Common myeloid progenitor, CD34-positive (primary cell): ENCODE measurements around the gene FOLR1.

Source experiments
- CTCF ChIA-PET: fragments of 350-600 bp; sonication (Branson Sonifier 250); formaldehyde crosslinking; loops from one replicate; lab custom pipeline; 2021; ENCODE audit warnings: antibody characterized with exemption; lab: Charles Lee
- POLR2A ChIA-PET: fragments of 350-600 bp; sonication (Branson Sonifier 250); formaldehyde crosslinking; loops from one replicate; lab custom pipeline; 2021; ENCODE audit warnings: antibody characterized with exemption; lab: Charles Lee
- DNase-seq, 3 donors: peaks; one replicate each; pipeline versions ENCODE4 v3.0.0 to v3.0.0-alpha.2; 2013
- H3K27ac ChIP-seq, 2 experiments: 1 replicate in 1 of 2; 2 replicates in 1 of 2; pipeline ENCODE4 v1.7.0; 2013; ENCODE audit warnings: inconsistent platforms in 2 of 2, low read length in 2 of 2, mild to moderate bottlenecking in 2 of 2, low read depth in 1 of 2, moderate library complexity in 1 of 2; ENCODE audit not compliant: severe bottlenecking in 2 of 2, insufficient read depth in 1 of 2, poor library complexity in 1 of 2
- H3K27me3 ChIP-seq, 5 experiments: replicated peaks in 2 of 5; 1 replicate in 3 of 5; 2 replicates in 2 of 5; pipeline versions ENCODE4 v1.6.1 to v1.7.0; 2013; ENCODE audit warnings: low read length in 4 of 5, mild to moderate bottlenecking in 2 of 5, moderate library complexity in 2 of 5, inconsistent platforms in 1 of 5; ENCODE audit not compliant: insufficient read depth in 5 of 5, control insufficient read depth in 4 of 5
- H3K36me3 ChIP-seq, 4 experiments: 1 replicate in 2 of 4; 2 replicates in 2 of 4; pipeline versions ENCODE4 v1.6.1 to v1.7.0; 2013; ENCODE audit warnings: low read length in 3 of 4, control low read depth in 1 of 4, mild to moderate bottlenecking in 1 of 4; ENCODE audit not compliant: control insufficient read depth in 4 of 4, insufficient read depth in 4 of 4
- H3K4me1 ChIP-seq, 4 experiments: 1 replicate in 3 of 4; 2 replicates in 1 of 4; pipeline versions ENCODE4 v1.6.1 to v1.7.1; 2013; ENCODE audit warnings: low read length in 3 of 4, mild to moderate bottlenecking in 3 of 4, control low read depth in 1 of 4, inconsistent platforms in 1 of 4, moderate library complexity in 1 of 4; ENCODE audit not compliant: control insufficient read depth in 4 of 4, insufficient read depth in 4 of 4; ENCODE audit errors: control extremely low read depth in 1 of 4
- H3K4me3 ChIP-seq, 7 experiments: 1 replicate in 4 of 7; 2 replicates in 3 of 7; pipeline versions ENCODE4 v1.5.1 to v1.7.0; 2013; ENCODE audit warnings: mild to moderate bottlenecking in 7 of 7, low read length in 6 of 7, moderate library complexity in 6 of 7, inconsistent platforms in 2 of 7, low read depth in 2 of 7, control low read depth in 1 of 7; ENCODE audit not compliant: insufficient read depth in 4 of 7, control insufficient read depth in 1 of 7; ENCODE audit errors: extremely low read depth in 1 of 7
- H3K9me3 ChIP-seq, 5 experiments: 1 replicate in 4 of 5; 2 replicates in 1 of 5; pipeline versions ENCODE4 v1.6.1 to v1.7.1; 2013; ENCODE audit warnings: low read length in 4 of 5, mild to moderate bottlenecking in 2 of 5, inconsistent platforms in 1 of 5, low read depth in 1 of 5, moderate library complexity in 1 of 5; ENCODE audit not compliant: control insufficient read depth in 4 of 5, insufficient read depth in 2 of 5; ENCODE audit errors: control extremely low read depth in 1 of 5
- WGBS: methylation state at CpG from one replicate; pipeline ENCODE4 v1.1.5; 2013; ENCODE audit not compliant: insufficient coverage; 5-methylcytosine and 5-hydroxymethylcytosine counted together

FOLR1 gene

GRCh38 chr11:72244060-72244360 lies 52.1 kb downstream of the FOLR1 start, which contains the start of gene PHOX2A:
PHOX2A (minus strand) TSS chr11:72244176; CDS start chr11:72244004, 172 bp downstream.
- H3K4me3 ChIP-seq: no peak within 1 kb of the TSS
- DNase-seq: no peak
- CTCF ChIA-PET: no interaction called here
- POLR2A ChIA-PET: no interaction called here
- H3K9me3 ChIP-seq: peaks cover 0 to 6% (median 0%) of the 10 kb centered on the region in 5 experiments
- 5% methylated on average over 35 of the region's 37 CpGs for WGBS
- H3K4me1 ChIP-seq: peaks cover 0 to 28% (median 19%) of the 10 kb centered on the region in 4 experiments
- H3K27me3 ChIP-seq: peaks cover 12 to 93% (median 52%) of the 10 kb centered on the region in 5 experiments
- H3K36me3 ChIP-seq: no peaks in the 10 kb centered on the region
- H3K27ac ChIP-seq: no peak within 1 kb of the TSS

GRCh38 chr11:72244361-72245262 lies 52.7 kb downstream of the FOLR1 start:
- peaks cover 12 to 90% (median 48%) of the 10 kb centered on the region in 5 experiments for H3K27me3 ChIP-seq
- no peak for DNase-seq
- POLR2A ChIA-PET: no interaction called here
- peaks cover 0 to 22% (median 14%) of the 10 kb centered on the region in 4 experiments for H3K4me1 ChIP-seq
- peaks cover 0 to 6% (median 0%) of the 10 kb centered on the region in 5 experiments for H3K9me3 ChIP-seq
- CTCF ChIA-PET: no interaction called here
- no peak overlapping the region for H3K27ac ChIP-seq
- H3K36me3 ChIP-seq: no peaks in the 10 kb centered on the region
- WGBS: 8% methylated on average over 43 of the region's 46 CpGs
- H3K4me3 ChIP-seq: no peak overlapping the region

- H3K27me3 ChIP-seq: peaks cover 12 to 88% (median 46%) of the 10 kb centered on the region in 5 experiments
- peaks cover 0 to 14% (median 7%) of the 10 kb centered on the region in 4 experiments for H3K4me1 ChIP-seq
- H3K36me3 ChIP-seq: no peaks in the 10 kb centered on the region
- ChIA-PET POLR2A (no interaction called here), CTCF (interaction anchor here (1.4 kb wide), 1 partner anchor 11 kb away, joined by 4 read pairs; no protein-coding TSS in a partner anchor)
- H3K9me3 ChIP-seq: peaks cover 0 to 6% (median 0%) of the 10 kb centered on the region in 5 experiments
- no peak overlapping the region for H3K27ac ChIP-seq
- WGBS: 22% methylated on average over 15 of the region's 19 CpGs
- no peak for DNase-seq
- H3K4me3 ChIP-seq: no peak overlapping the region
Measured at GRCh38 chr11:72245263-72245816, 53.4 kb downstream of the FOLR1 start.
